Measurements from ENCODE around the gene AIP. TPM values are rescaled to one million over a fixed set of nuclear protein-coding genes. Genes with fewer than 3 reads are reported as not detected.
"Not testable (repeated sequence)": the region's sequence is repeated elsewhere in the genome, so short reads cannot be mapped to it uniquely, and the experiment has no call there.

The AIP gene
- total RNA-seq, 1 donor from 2014 or later, result 203 TPM

DNA sequence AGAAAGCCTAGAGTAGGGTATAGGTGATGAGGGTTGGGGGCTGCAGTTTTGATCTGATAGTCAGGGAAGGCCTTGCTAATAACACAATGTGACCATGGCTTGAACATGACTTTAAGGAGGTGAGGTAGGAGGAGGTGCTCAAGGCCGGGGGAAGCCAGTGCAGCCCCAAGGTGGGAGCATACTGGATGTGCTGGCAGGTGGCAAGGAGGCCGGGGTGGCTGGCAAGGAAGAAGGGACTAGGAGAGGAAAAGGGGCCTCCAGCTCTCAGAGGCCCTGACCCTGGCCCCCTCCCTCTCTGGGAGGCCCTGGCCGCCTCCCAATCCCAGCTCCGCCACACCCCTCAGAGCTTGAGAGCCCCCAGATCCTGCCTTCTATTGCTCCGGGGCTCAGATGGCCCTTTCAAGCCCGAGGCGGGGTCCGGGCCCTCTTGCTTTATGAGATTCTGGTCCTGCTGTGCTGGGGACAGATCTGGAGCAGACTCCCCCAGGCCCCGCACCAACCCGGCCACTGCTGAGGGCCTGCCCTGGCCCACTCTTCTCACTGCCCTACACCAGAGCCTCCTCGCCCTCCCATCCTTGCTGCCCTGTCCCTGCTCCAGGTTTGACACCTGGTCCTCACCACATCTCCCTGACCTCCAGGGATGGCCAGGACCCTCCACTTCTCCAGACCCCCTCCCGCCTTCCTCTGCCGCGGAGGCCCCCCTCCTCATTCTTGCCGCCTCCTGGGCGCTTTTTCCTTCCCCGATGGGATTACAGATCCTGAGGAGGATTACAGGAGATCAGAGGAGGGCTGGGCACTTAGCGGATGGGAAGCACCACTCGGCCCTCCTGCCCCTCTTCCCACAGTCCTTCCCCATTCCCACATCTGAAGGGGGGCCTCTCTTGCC, 20.5 kb downstream of the AIP start:
- Mint-ChIP-seq H3K4me1 (ENCODE audit: low read depth) (peaks cover 41% of the 10 kb centered on the region), H3K27ac (peak overlapping the region; percentile 78), H3K9me3 (no peaks in the 10 kb centered on the region), H3K27me3 (ENCODE audit: insufficient read depth) (no peaks in the 10 kb centered on the region), H3K4me3 (peak overlapping the region; percentile 88), H3K36me3 (ENCODE audit: low read depth) (peaks cover 36% of the 10 kb centered on the region)
- intact Hi-C loops (cut with micrococcal nuclease), result no loop called here
- DNase-seq (ENCODE audit: low spot score), result no peak

GRCh38 chr11:67504005-67504949, 21.5 kb downstream of the AIP start:
- intact Hi-C loops (cut with micrococcal nuclease), result no loop called here
- Mint-ChIP-seq H3K27me3 (ENCODE audit: insufficient read depth) (no peaks in the 10 kb centered on the region), H3K4me3 (peak overlapping the region; percentile 92), H3K36me3 (ENCODE audit: low read depth) (peaks cover 30% of the 10 kb centered on the region), H3K4me1 (ENCODE audit: low read depth) (peaks cover 49% of the 10 kb centered on the region), H3K9me3 (no peaks in the 10 kb centered on the region), H3K27ac (peak overlapping the region; percentile 81)
- DNase-seq (ENCODE audit: low spot score), result peak; percentile 34

DNA sequence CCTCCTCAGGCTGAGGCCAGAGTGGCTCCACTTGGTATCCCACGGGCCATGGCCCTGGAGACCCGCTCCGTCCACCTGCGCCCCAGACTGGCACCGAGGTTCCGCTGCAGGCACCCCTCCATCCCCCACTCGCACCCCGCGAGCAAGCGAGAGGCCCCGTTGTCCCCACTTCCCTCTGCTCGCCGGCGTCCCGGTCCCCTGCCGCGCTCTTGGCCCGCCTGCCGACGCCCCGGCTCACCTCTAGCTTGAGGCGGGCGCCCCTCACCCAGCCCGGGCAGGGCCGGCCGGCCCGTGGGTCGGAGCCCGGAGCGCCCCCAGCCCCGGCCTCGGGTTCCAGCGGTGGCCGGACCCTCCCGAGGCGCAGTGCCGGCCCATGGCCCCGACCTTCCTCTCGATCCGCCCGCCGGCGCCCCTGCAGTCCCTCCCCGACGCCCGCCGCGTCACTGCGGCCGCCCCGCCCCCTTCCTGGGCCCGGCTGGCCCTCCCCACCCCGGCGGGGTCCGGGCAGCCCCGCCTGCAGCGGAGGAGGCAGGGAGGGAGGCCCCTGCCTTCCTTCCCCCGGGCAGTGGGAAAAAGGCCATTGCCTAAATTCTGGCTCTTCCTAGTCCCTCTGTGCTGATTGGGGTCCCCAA, 22.2 kb downstream of the AIP start, which contains the start of gene PITPNM1:
TSS of gene PITPNM1 (minus strand) at position 414 of the 632 bp plus-strand sequence. CDS start 1,183 bp downstream, outside the sequence.
- no peaks in the 10 kb centered on the region for H3K27me3 Mint-ChIP-seq (ENCODE audit: insufficient read depth)
- H3K27ac Mint-ChIP-seq, result peak within 1 kb of the TSS; percentile 96
- H3K36me3 Mint-ChIP-seq (ENCODE audit: low read depth), result peaks cover 27% of the 10 kb centered on the region
- H3K4me3 Mint-ChIP-seq, result peak within 1 kb of the TSS; percentile 92
- H3K9me3 Mint-ChIP-seq, result no peaks in the 10 kb centered on the region
- DNase-seq (ENCODE audit: low spot score), result peak; percentile 76
- intact Hi-C loops (cut with micrococcal nuclease), result loop anchor here (5.0 kb wide), 2 partner anchors 218 to 238 kb away; partner anchors contain the start of genes ANKRD13D and GRK2
- H3K4me1 Mint-ChIP-seq (ENCODE audit: low read depth), result peaks cover 54% of the 10 kb centered on the region

DNA sequence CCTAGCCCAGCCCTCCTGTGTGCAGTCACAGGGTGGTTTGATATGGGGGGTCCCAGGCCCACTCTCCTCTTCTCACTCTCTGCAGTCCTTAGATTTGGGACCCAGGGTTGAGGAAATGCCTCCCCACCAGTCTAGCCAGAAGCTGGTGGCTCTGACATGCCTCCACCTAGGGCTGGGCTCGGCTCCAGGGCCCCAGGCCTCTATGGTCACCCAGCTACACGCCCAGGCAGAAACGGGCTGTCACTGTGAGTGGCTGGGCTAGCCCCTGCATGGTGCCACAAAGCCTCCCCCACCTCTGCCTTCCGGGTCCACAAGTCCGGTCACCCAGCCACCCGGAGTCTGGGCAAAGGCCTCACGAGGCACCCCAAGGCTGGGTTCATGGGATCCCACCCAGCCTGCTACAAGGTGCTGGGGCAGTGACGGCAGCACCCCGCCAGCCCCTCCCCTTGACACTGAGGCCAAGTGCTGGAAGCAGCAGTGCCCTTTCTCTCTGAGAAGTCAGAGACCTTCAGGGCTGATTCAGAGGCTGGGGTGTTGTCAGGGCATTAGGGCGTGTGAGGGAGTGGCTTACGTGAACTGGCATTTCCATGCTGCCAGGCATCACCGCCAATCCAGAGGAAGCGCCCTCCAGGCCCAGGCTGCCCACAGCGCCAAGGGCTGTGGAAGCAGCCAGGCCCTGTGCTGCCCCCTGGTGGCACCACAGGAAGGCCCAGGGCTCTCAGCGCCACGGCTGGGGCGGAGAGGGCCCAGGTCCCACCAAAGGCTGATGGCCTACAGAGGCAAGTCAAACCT, 23.0 kb downstream of the AIP start:
- intact Hi-C loops (cut with micrococcal nuclease), result loop anchor here (1.0 to 5.0 kb wide), 9 partner anchors 18 to 299 kb away; partner anchors contain the start of genes ANKRD13D and GRK2
- H3K27me3 Mint-ChIP-seq (ENCODE audit: insufficient read depth), result no peaks in the 10 kb centered on the region
- DNase-seq (ENCODE audit: low spot score), result peak; percentile 81
- H3K4me1 Mint-ChIP-seq (ENCODE audit: low read depth), result peaks cover 52% of the 10 kb centered on the region
- H3K36me3 Mint-ChIP-seq (ENCODE audit: low read depth), result peaks cover 20% of the 10 kb centered on the region
- no peaks in the 10 kb centered on the region for H3K9me3 Mint-ChIP-seq
- H3K27ac Mint-ChIP-seq, result peak overlapping the region; percentile 96
- peak overlapping the region; percentile 92 for H3K4me3 Mint-ChIP-seq

DNA sequence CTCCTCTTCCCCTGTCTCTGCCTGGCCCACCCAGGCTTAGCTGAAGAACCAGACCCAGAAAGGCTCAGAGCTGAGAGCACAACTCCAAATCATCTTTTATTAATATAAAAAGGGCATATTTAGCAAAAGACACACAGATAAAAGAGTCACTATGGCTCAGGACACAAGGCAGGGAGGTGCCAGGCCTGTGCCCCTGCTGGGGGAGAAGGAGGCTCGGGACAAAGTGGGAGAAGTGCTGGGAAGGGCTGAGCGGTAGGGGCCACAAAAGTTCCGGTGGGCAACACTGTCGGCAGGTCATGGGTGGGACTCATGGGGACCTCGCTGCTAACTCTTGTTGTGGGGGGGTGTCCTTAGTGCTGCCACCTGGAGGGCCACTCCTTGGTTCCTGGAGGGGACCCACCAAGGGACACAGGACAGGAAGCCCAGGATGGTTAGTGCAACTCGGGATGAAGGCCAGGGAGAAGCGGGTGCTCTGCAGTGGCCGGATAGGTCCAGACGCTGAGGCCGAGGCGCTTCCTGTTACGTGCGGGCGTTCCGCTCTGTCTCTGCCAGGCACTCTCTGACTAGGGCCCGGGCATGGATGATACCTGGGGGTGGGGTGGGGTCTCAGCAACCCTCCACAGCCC, 23.7 kb downstream of the AIP start:
- intact Hi-C loops (cut with micrococcal nuclease), result loop anchor here (1.0 to 5.0 kb wide), 9 partner anchors 19 to 298 kb away; partner anchors contain the start of genes ANKRD13D and GRK2
- no peak for DNase-seq (ENCODE audit: low spot score)

GRCh38 chr11:67507242-67507863, 24.5 kb downstream of the AIP start:
- Mint-ChIP-seq H3K27ac (peak overlapping the region; percentile 93), H3K4me1 (ENCODE audit: low read depth) (peaks cover 42% of the 10 kb centered on the region), H3K36me3 (ENCODE audit: low read depth) (peaks cover 14% of the 10 kb centered on the region), H3K4me3 (peak overlapping the region; percentile 92), H3K9me3 (no peaks in the 10 kb centered on the region), H3K27me3 (ENCODE audit: insufficient read depth) (no peaks in the 10 kb centered on the region)
- intact Hi-C loops (cut with micrococcal nuclease), result loop anchor here (2.0 to 5.0 kb wide), 4 partner anchors 220 to 297 kb away; partner anchors contain the start of genes ANKRD13D and GRK2
- no peak for DNase-seq (ENCODE audit: low spot score)

More for the DNA sequence above, 23.7 kb downstream of the AIP start:
- H3K9me3 Mint-ChIP-seq, result no peaks in the 10 kb centered on the region
- H3K27ac Mint-ChIP-seq, result peak overlapping the region; percentile 96
- peak overlapping the region; percentile 92 for H3K4me3 Mint-ChIP-seq
- no peaks in the 10 kb centered on the region for H3K27me3 Mint-ChIP-seq (ENCODE audit: insufficient read depth)
- H3K4me1 Mint-ChIP-seq (ENCODE audit: low read depth), result peaks cover 46% of the 10 kb centered on the region
- peaks cover 14% of the 10 kb centered on the region for H3K36me3 Mint-ChIP-seq (ENCODE audit: low read depth)

GRCh38 chr11:67507864-67508485, 25.1 kb downstream of the AIP start, which contains the start of gene CDK2AP2:
Gene CDK2AP2, minus strand, starts transcription at chr11:67508162. Its CDS starts 80 bp downstream, at chr11:67508082.
- H3K9me3 Mint-ChIP-seq, result no peaks in the 10 kb centered on the region
- peak; percentile 97 for DNase-seq (ENCODE audit: low spot score)
- peaks cover 10% of the 10 kb centered on the region for H3K36me3 Mint-ChIP-seq (ENCODE audit: low read depth)
- peak within 1 kb of the TSS; percentile 92 for H3K4me3 Mint-ChIP-seq
- no peaks in the 10 kb centered on the region for H3K27me3 Mint-ChIP-seq (ENCODE audit: insufficient read depth)
- peak within 1 kb of the TSS; percentile 93 for H3K27ac Mint-ChIP-seq
- peaks cover 36% of the 10 kb centered on the region for H3K4me1 Mint-ChIP-seq (ENCODE audit: low read depth)
- intact Hi-C loops (cut with micrococcal nuclease), result loop anchor here (1.0 to 5.0 kb wide), 15 partner anchors 25 to 953 kb away; partner anchors contain the start of genes AIP, ANKRD13D, GRK2 and KDM2A

DNA sequence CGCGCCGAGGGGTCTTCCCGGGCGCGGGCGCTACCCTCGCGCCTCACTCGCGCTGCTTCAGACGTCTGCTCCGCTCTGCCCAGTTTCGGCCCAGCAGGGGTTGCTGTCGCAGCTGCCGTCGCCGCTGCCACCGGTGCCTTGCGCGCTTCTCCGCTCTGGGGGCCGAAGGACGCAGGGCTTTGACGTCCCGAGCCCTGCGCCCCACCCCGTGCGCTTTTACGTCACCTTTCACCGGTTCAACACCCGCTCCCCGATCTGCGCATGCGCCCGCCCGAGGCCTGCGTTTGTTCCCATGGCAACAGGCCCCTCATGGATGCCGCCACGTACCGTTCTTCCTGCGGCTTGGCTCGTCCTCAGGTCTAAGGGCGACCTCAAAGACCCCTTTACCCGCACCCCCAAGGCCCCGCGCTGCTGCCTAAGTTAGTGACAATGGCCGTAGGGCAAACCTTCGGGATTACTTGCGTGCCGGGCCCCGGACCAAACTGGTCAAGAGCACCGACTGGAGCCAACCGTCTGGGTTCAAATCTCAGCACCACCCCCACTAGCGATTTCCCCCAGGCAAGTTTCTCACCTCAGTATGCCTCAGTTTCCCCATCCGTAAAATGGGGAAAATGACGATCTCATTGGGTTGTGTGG, 25.8 kb downstream of the AIP start:
- Mint-ChIP-seq H3K4me1 (ENCODE audit: low read depth) (peaks cover 35% of the 10 kb centered on the region), H3K4me3 (peak overlapping the region; percentile 92), H3K9me3 (no peaks in the 10 kb centered on the region), H3K27me3 (ENCODE audit: insufficient read depth) (no peaks in the 10 kb centered on the region), H3K27ac (peak overlapping the region; percentile 93), H3K36me3 (ENCODE audit: low read depth) (peaks cover 9% of the 10 kb centered on the region)
- intact Hi-C loops (cut with micrococcal nuclease), result loop anchor here (1.0 to 5.0 kb wide), 13 partner anchors 25 to 952 kb away; partner anchors contain the start of genes AIP, ANKRD13D, GRK2 and KDM2A
- peak; percentile 97 for DNase-seq (ENCODE audit: low spot score)

- Mint-ChIP-seq H3K4me1 (ENCODE audit: low read depth) (peaks cover 35% of the 10 kb centered on the region), H3K27me3 (ENCODE audit: insufficient read depth) (peaks cover 4% of the 10 kb centered on the region), H3K27ac (peak overlapping the region; percentile 61), H3K9me3 (no peaks in the 10 kb centered on the region), H3K36me3 (ENCODE audit: low read depth) (peaks cover 9% of the 10 kb centered on the region), H3K4me3 (peak overlapping the region; percentile 92)
- intact Hi-C loops (cut with micrococcal nuclease), result no loop called here
- no peak for DNase-seq (ENCODE audit: low spot score)
Observed at GRCh38 chr11:67510023-67510345, 27.2 kb downstream of the AIP start.

- intact Hi-C loops (cut with micrococcal nuclease); H3K27ac Mint-ChIP-seq; DNase-seq (ENCODE audit: low spot score); H3K4me3 Mint-ChIP-seq; H3K9me3 Mint-ChIP-seq; H3K36me3 Mint-ChIP-seq (ENCODE audit: low read depth); H3K27me3 Mint-ChIP-seq (ENCODE audit: insufficient read depth): not testable (repeated sequence)
- H3K4me1 Mint-ChIP-seq (ENCODE audit: low read depth), result peaks cover 24% of the 10 kb centered on the region
Observed at GRCh38 chr11:67511558-67511957, 28.7 kb downstream of the AIP start.

Measured in activated T-helper 1 cell treated with anti-CD3 and anti-CD28 coated beads, Interleukin-12 subunit alpha, Interleukin-12 subunit beta, Interleukin-2, Interleukin-4 antibody, amounts not matched to agents 30 ng/mL and 10 ng/mL and 1 ng/mL, durations not matched to agents 14 hours and 24 hours and 36 hours (primary cell).